OCI-LY3 (cell line): Measurements from ENCODE around the gene BRSK2.

Source experiments
- EZH2phosphoT487 ChIP-seq: fragments of 200-600 bp; shearing (Covaris generic); IDR thresholded peaks from 2 replicates; pipeline ENCODE4 v1.6.1; 2018; ENCODE audit warnings: antibody characterized with exemption, mixed run types, low read depth
- TF ChIP-seq, protein P1 (sequence below): fragments of 200-600, 300-600 bp; sonication (generic); IDR thresholded peaks from 2 replicates; pipeline ENCODE4 v1.5.1; 2014; ENCODE audit warnings: antibody characterized with exemption, low read length, low read depth

GRCh38 chr11:1498262-1498661 lies 108.5 kb downstream of the BRSK2 start:
- TF ChIP-seq, protein P1, sequence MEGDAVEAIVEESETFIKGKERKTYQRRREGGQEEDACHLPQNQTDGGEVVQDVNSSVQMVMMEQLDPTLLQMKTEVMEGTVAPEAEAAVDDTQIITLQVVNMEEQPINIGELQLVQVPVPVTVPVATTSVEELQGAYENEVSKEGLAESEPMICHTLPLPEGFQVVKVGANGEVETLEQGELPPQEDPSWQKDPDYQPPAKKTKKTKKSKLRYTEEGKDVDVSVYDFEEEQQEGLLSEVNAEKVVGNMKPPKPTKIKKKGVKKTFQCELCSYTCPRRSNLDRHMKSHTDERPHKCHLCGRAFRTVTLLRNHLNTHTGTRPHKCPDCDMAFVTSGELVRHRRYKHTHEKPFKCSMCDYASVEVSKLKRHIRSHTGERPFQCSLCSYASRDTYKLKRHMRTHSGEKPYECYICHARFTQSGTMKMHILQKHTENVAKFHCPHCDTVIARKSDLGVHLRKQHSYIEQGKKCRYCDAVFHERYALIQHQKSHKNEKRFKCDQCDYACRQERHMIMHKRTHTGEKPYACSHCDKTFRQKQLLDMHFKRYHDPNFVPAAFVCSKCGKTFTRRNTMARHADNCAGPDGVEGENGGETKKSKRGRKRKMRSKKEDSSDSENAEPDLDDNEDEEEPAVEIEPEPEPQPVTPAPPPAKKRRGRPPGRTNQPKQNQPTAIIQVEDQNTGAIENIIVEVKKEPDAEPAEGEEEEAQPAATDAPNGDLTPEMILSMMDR: no peak
- TF ChIP-seq EZH2phosphoT487: no peak
